HG03575 (cell line): ENCODE results near the gene EMP1.

Experiments used
- ATAC-seq: cut with Tn5 transposase; IDR thresholded peaks from one replicate; pipeline ENCODE4 v1.9.1; 2021; ENCODE audit not compliant: unreplicated experiment, insufficient number of reproducible peaks, low FRiP score; ENCODE audit errors: extremely low read depth

The EMP1 gene

GRCh38 chr12:13193505-13194231 lies 2.9 kb upstream of the EMP1 start:
- ATAC-seq, result no peak

DNA sequence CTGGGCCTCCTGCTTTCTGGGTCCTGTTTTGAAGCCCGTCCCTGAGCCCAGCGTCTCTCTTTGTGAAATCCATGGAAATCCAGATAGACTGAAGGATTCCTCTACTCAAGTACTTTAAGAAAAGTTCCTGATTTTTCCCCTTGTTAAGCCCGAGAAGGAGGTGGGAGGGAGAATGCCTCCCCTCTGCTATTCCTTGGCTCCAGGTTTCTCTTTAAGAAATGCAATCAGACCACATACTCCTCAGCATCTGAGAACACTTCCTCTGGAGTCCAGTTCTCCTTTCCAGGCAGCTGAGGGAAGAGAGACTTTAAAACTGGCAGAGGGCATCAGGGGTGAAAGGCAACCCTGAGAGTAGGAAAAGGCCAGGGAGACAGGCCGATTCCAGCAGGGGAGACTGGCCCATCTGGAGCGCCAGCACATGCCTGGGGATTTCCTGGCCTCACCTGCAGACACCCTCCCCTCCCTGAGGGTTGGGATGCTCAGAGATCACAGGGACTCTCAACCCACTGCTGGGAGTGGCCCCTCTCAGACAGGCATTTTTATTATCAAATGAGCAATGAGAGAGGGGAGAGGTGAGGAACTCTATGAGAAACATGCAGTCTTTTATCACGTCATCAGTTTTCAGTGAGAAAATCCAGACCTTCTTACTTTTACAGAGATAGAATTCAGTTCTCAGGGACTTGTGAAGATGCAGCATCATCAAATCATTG lies 2.0 kb upstream of the EMP1 start:
- no peak for ATAC-seq

- no peak for ATAC-seq
These were observed 1.3 kb upstream of the EMP1 start for GRCh38 chr12:13195250-13195649.

GRCh38 chr12:13195785-13196129 lies 769 bp upstream of the EMP1 start:
- no peak for ATAC-seq

GRCh38 chr12:13197032-13197431 lies 506 bp downstream of the EMP1 start:
- ATAC-seq, result no peak

- ATAC-seq, result no peak
These were observed 1.1 kb downstream of the EMP1 start for GRCh38 chr12:13197526-13198143.

GRCh38 chr12:13198241-13198640 lies 1.7 kb downstream of the EMP1 start:
- ATAC-seq, result no peak

DNA sequence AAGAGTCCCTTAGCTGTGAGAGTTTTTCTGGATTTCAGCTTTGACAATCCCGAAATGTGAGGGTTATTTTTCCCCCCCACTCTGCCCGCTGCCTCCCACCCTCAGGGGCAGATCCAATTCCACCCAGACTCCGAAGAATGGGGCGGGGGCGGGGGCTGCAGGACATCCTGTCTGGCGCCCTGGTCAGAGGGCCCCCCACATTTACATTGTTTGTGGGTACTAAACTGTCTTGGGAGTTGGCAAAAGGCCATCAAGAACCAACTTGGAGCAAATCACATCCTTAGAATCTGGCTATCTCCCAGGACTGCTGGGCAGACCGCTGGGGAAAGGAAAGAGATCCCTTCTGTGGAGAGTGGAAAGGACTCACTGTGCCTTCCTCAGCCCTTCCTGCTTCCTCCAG lies 2.4 kb downstream of the EMP1 start:
- no peak for ATAC-seq

GRCh38 chr12:13199592-13199991 lies 3.1 kb downstream of the EMP1 start:
- ATAC-seq, result no peak

GRCh38 chr12:13200841-13201240 lies 4.3 kb downstream of the EMP1 start:
- ATAC-seq, result no peak

GRCh38 chr12:13203034-13203922 lies 6.8 kb downstream of the EMP1 start:
- no peak for ATAC-seq

DNA sequence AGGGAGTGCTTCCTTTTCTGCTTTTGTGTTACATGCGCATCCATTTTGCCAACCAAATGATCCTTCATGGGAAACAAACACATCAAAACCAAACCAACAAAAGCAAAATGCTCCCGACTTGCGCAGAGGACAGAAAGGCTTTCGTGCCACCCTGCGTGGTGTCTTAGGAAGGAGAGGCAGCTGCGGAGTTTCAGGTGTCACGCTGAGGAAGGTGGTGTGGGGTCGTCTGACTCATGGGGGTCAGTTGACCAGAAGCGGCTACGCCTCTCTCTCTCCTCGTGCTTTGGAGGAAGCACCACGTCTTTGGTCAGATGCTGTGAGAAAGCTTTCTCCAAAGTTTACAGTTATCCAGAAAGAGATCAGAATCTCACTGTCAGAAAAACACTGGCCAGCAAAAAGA lies 7.9 kb downstream of the EMP1 start:
- no peak for ATAC-seq

GRCh38 chr12:13205809-13206559 lies 9.5 kb downstream of the EMP1 start:
- ATAC-seq, result no peak

- no peak for ATAC-seq
These were observed 10.0 kb downstream of the EMP1 start for GRCh38 chr12:13206560-13206897.

- ATAC-seq, result no peak
These were observed 12.3 kb downstream of the EMP1 start for GRCh38 chr12:13208533-13209435.

GRCh38 chr12:13209436-13210235 lies 13.1 kb downstream of the EMP1 start:
- ATAC-seq, result no peak
